Smooth muscle cell (in vitro differentiated cells): Measurements from ENCODE around the gene MKRN3. TPM values are rescaled to one million over a fixed set of nuclear protein-coding genes. Genes with fewer than 3 reads are reported as not detected.

Source experiments
- DNase-seq: peaks from one replicate; lab custom pipeline; 2025; ENCODE audit not compliant: unreplicated experiment; lab: John Stamatoyannopoulos, UW
- H2AFZ ChIP-seq: fragments of 200-600 bp; sonication (generic); 2 replicates; pipeline ENCODE4 v1.6.0; 2016; ENCODE audit warnings: antibody characterized with exemption, low read depth, mild to moderate bottlenecking
- H3F3A ChIP-seq: fragments of 200-600 bp; sonication (generic); 2 replicates; pipeline ENCODE4 v1.6.0; 2017; ENCODE audit warnings: antibody characterized with exemption, low read depth
- H3K27ac ChIP-seq: fragments of 200-600 bp; sonication (generic); 2 replicates; pipeline ENCODE4 v1.5.1; 2016; ENCODE audit warnings: low read depth, mild to moderate bottlenecking
- H3K27me3 ChIP-seq: fragments of 200-600 bp; sonication (generic); 2 replicates; pipeline ENCODE4 v1.6.1; 2016; ENCODE audit warnings: low read depth, mild to moderate bottlenecking
- H3K36me3 ChIP-seq: fragments of 200-600 bp; sonication (generic); 2 replicates; pipeline ENCODE4 v1.5.1; 2016; ENCODE audit warnings: low read depth
- H3K4me1 ChIP-seq: fragments of 200-600 bp; sonication (generic); 2 replicates; pipeline ENCODE4 v1.5.1; 2016; ENCODE audit warnings: low read depth
- H3K4me2 ChIP-seq: fragments of 200-600 bp; sonication (generic); 2 replicates; pipeline ENCODE4 v1.6.0; 2016; ENCODE audit warnings: mild to moderate bottlenecking
- H3K4me3 ChIP-seq: fragments of 200-600 bp; sonication (generic); 2 replicates; pipeline ENCODE4 v1.5.1; 2016; ENCODE audit warnings: mild to moderate bottlenecking
- H3K79me2 ChIP-seq: fragments of 200-600 bp; sonication (generic); 2 replicates; pipeline ENCODE4 v1.6.0; 2016; ENCODE audit warnings: low read depth, mild to moderate bottlenecking
- H3K9ac ChIP-seq: fragments of 200-600 bp; sonication (generic); 2 replicates; pipeline ENCODE4 v1.6.0; 2016; ENCODE audit warnings: low read depth
- H3K9me3 ChIP-seq: fragments of 200-600 bp; sonication (generic); replicated peaks from 2 replicates; pipeline ENCODE4 v1.5.1; 2016; ENCODE audit warnings: low read depth
- H4K20me1 ChIP-seq: fragments of 200-600 bp; sonication (generic); 2 replicates; pipeline ENCODE4 v1.6.0; 2016; ENCODE audit warnings: low read depth
- CTCF ChIP-seq: fragments of 200-600 bp; sonication (generic); IDR thresholded peaks from 2 replicates; pipeline ENCODE4 v1.5.1; 2017; ENCODE audit warnings: borderline replicate concordance, mild to moderate bottlenecking, antibody characterized with exemption; ENCODE audit not compliant: insufficient read depth, poor library complexity, severe bottlenecking
- WGBS: methylation state at CpG from one replicate; pipeline ENCODE4 v1.1.7; 2016; ENCODE audit warnings: low lambda C conversion rate; 5-methylcytosine and 5-hydroxymethylcytosine counted together
- polyA plus RNA-seq: library from polyadenylated mRNA; unstranded; fragments of >200 nt; fragmentation: Nextera tagmentation; extraction: Ambion mirVana; gene quantifications from 2 replicates; pipeline ENCODE4 v1.2.1, GENCODE V29; 2016
- total RNA-seq: library from RNA; depleted of rRNA; stranded (reverse); fragments of >200 nt; gene quantifications from 2 replicates; pipeline ENCODE4 v1.2.3, GENCODE V29; 2014

The MKRN3 gene
- total RNA-seq (not detected in 2 replicates), polyA plus RNA-seq (0.07 TPM in 1 of 2 replicates, not detected in the other)

- Histone ChIP-seq H2AFZ (no peak within 1 kb of the TSS), H3K4me3 (no peak within 1 kb of the TSS), H3K9me3 (no peaks in the 10 kb centered on the region), H3K4me1 (no peaks in the 10 kb centered on the region), H3K36me3 (no peaks in the 10 kb centered on the region), H3K4me2 (no peak within 1 kb of the TSS), H3K27ac (no peak within 1 kb of the TSS), H3K9ac (no peak within 1 kb of the TSS), H4K20me1 (no peaks in the 10 kb centered on the region), H3F3A (no peaks in the 10 kb centered on the region), H3K79me2 (no peaks in the 10 kb centered on the region), H3K27me3 (no peaks in the 10 kb centered on the region)
- no peak for DNase-seq
- no peak for TF ChIP-seq CTCF
- 90% methylated on average over 27 of the region's 27 CpGs for WGBS
These were observed at the start of gene MKRN3 for GRCh38 chr15:23565395-23566070. Gene MKRN3, plus strand, starts transcription at chr15:23565674. Its CDS starts 109 bp downstream, at chr15:23565783.

- Histone ChIP-seq H3K27me3 (no peaks in the 10 kb centered on the region), H3K9me3 (no peaks in the 10 kb centered on the region), H2AFZ (no peak overlapping the region), H3K4me1 (no peaks in the 10 kb centered on the region), H3F3A (no peaks in the 10 kb centered on the region), H3K4me3 (no peak overlapping the region), H3K4me2 (no peak overlapping the region), H3K9ac (no peak overlapping the region), H4K20me1 (no peaks in the 10 kb centered on the region), H3K27ac (no peak overlapping the region), H3K79me2 (no peaks in the 10 kb centered on the region), H3K36me3 (no peaks in the 10 kb centered on the region)
- DNase-seq = no peak
- 71% methylated on average over 4 of the region's 4 CpGs for WGBS
- TF ChIP-seq CTCF = no peak
These were observed 48.6 kb upstream of the MKRN3 start for GRCh38 chr15:23516866-23517265.

- Histone ChIP-seq H3K79me2 (no peaks in the 10 kb centered on the region), H3K4me2 (no peak overlapping the region), H3K9me3 (no peaks in the 10 kb centered on the region), H3K9ac (no peak overlapping the region), H3K4me1 (no peaks in the 10 kb centered on the region), H4K20me1 (no peaks in the 10 kb centered on the region), H3K36me3 (no peaks in the 10 kb centered on the region), H3K4me3 (no peak overlapping the region), H3K27me3 (no peaks in the 10 kb centered on the region), H3F3A (no peaks in the 10 kb centered on the region), H2AFZ (no peak overlapping the region), H3K27ac (no peak overlapping the region)
- WGBS = 78% methylated on average over 5 of the region's 5 CpGs
- no peak for TF ChIP-seq CTCF
- DNase-seq = no peak
These were observed 47.4 kb upstream of the MKRN3 start for GRCh38 chr15:23518104-23518503.

GRCh38 chr15:23524816-23525215 lies 40.7 kb upstream of the MKRN3 start:
- Histone ChIP-seq H3K79me2 (no peaks in the 10 kb centered on the region), H2AFZ (no peak overlapping the region), H3K27ac (no peak overlapping the region), H3K4me3 (no peak overlapping the region), H3F3A (no peaks in the 10 kb centered on the region), H3K9me3 (no peaks in the 10 kb centered on the region), H3K9ac (no peak overlapping the region), H3K27me3 (no peaks in the 10 kb centered on the region), H3K4me1 (no peaks in the 10 kb centered on the region), H4K20me1 (no peaks in the 10 kb centered on the region), H3K36me3 (no peaks in the 10 kb centered on the region), H3K4me2 (no peak overlapping the region)
- no peak for DNase-seq
- TF ChIP-seq CTCF = no peak
- 58% methylated on average over 3 of the region's 3 CpGs for WGBS
